HepG2 (cell line): ENCODE measurements around the gene UBE2L6. TPM values are rescaled to one million over a fixed set of nuclear protein-coding genes. Genes with fewer than 3 reads are reported as not detected.

ENCODE experiments used
- ATF3 ChIP-seq: sonication (generic); formaldehyde crosslinking; IDR thresholded peaks from 2 replicates; pipeline ENCODE4 v1.4.0; 2020; ENCODE audit warnings: missing genetic modification reagents
- CBX1 ChIP-seq: IDR thresholded peaks from one replicate; pipeline ENCODE4 v1.6.1; 2016; ENCODE audit warnings: antibody characterized with exemption, low read depth
- GATAD2A ChIP-seq: IDR thresholded peaks from 2 replicates; pipeline ENCODE4 v1.6.1; 2016
- ISL2 ChIP-seq: sonication (generic); formaldehyde crosslinking; IDR thresholded peaks from 2 replicates; pipeline ENCODE4 v1.5.0; 2020; ENCODE audit warnings: missing genetic modification reagents
- KAT8 ChIP-seq: IDR thresholded peaks from 2 replicates; pipeline ENCODE4 v1.6.1; 2016; ENCODE audit warnings: missing genetic modification reagents, missing compliant biosample characterization
- KDM5A ChIP-seq: fragments of 200-600 bp; sonication (generic); IDR thresholded peaks from 2 replicates; pipeline ENCODE4 v1.7.0; 2018; ENCODE audit warnings: antibody characterized with exemption, mild to moderate bottlenecking, low read length, borderline replicate concordance
- MEF2D ChIP-seq: sonication (generic); formaldehyde crosslinking; IDR thresholded peaks from 2 replicates; pipeline ENCODE4 v1.5.1; 2020; ENCODE audit warnings: mild to moderate bottlenecking, missing genetic modification reagents
- SAP130 ChIP-seq: IDR thresholded peaks from 2 replicates; pipeline ENCODE4 v1.6.1; 2016; ENCODE audit warnings: low read depth
- SNAI1 ChIP-seq: sonication (generic); formaldehyde crosslinking; IDR thresholded peaks from 2 replicates; pipeline ENCODE4 v1.5.0; 2020; ENCODE audit warnings: mild to moderate bottlenecking, missing genetic modification reagents, borderline replicate concordance
- SP1 ChIP-seq, 2 experiments: fragments of 450-650 bp in 1 of 2; sonication (generic) in 1 of 2; formaldehyde crosslinking in 1 of 2; IDR thresholded peaks; 2 replicates each; pipeline versions ENCODE4 v1.4.0 to v1.6.1; 2016 to 2020; ENCODE audit warnings: missing genetic modification reagents in 1 of 2
- SPEN ChIP-seq: sonication (generic); formaldehyde crosslinking; IDR thresholded peaks from 2 replicates; pipeline ENCODE4 v1.5.1; 2020; ENCODE audit warnings: low read depth, mild to moderate bottlenecking, missing genetic modification reagents
- SRSF9 ChIP-seq: fragments of 200-400 bp; formaldehyde crosslinking; IDR thresholded peaks from 2 replicates; pipeline ENCODE4 v1.6.1; 2018; ENCODE audit warnings: borderline replicate concordance, mild to moderate bottlenecking, low read depth, low read length; ENCODE audit not compliant: insufficient read depth, poor library complexity, severe bottlenecking
- TRIM22 ChIP-seq: fragments of 450-650 bp; IDR thresholded peaks from 2 replicates; pipeline ENCODE4 v1.6.1; 2017
- USF2 ChIP-seq, 2 experiments: sonication (generic) in 1 of 2; formaldehyde crosslinking in 1 of 2; IDR thresholded peaks; 2 replicates each; pipeline versions ENCODE4 v1.5.1 to v1.6.1; 2011 to 2020; ENCODE audit warnings: borderline replicate concordance in 1 of 2, low read depth in 1 of 2, low read length in 1 of 2, mild to moderate bottlenecking in 1 of 2, missing genetic modification reagents in 1 of 2, moderate library complexity in 1 of 2
- YEATS4 ChIP-seq: sonication (generic); formaldehyde crosslinking; IDR thresholded peaks from 2 replicates; pipeline ENCODE4 v1.4.0; 2020; ENCODE audit warnings: missing genetic modification reagents, borderline replicate concordance
- ZFP36L1 ChIP-seq: sonication (generic); formaldehyde crosslinking; IDR thresholded peaks from 2 replicates; pipeline ENCODE4 v1.8.0; 2022; ENCODE audit warnings: mild to moderate bottlenecking, missing genetic modification reagents, moderate library complexity
- ZMYM4 ChIP-seq: sonication (generic); formaldehyde crosslinking; IDR thresholded peaks from 2 replicates; pipeline ENCODE4 v1.8.1; 2023; ENCODE audit warnings: mild to moderate bottlenecking, missing genetic modification reagents
- ZNF224 ChIP-seq: sonication (generic); formaldehyde crosslinking; IDR thresholded peaks from 2 replicates; pipeline ENCODE4 v1.5.0; 2020; ENCODE audit warnings: mild to moderate bottlenecking, missing genetic modification reagents
- ZNF329 ChIP-seq: sonication (generic); formaldehyde crosslinking; IDR thresholded peaks from 2 replicates; pipeline ENCODE4 v1.9.0; 2021; ENCODE audit warnings: low read depth, mild to moderate bottlenecking, missing genetic modification reagents
- ZNF34 ChIP-seq: sonication (generic); formaldehyde crosslinking; IDR thresholded peaks from 2 replicates; pipeline ENCODE4 v1.4.0; 2020; ENCODE audit warnings: mild to moderate bottlenecking, missing genetic modification reagents, borderline replicate concordance
- ZNF468 ChIP-seq: sonication (generic); formaldehyde crosslinking; IDR thresholded peaks from 2 replicates; pipeline ENCODE4 v1.8.0; 2022; ENCODE audit warnings: mild to moderate bottlenecking, moderate library complexity, missing genetic modification reagents
- ZNF556 ChIP-seq: sonication (generic); formaldehyde crosslinking; IDR thresholded peaks from 2 replicates; pipeline ENCODE4 v1.4.0; 2020; ENCODE audit warnings: mild to moderate bottlenecking, missing genetic modification reagents, borderline replicate concordance
- ZNF598 ChIP-seq: sonication (generic); formaldehyde crosslinking; IDR thresholded peaks from 2 replicates; pipeline ENCODE4 v1.5.1; 2020; ENCODE audit warnings: mild to moderate bottlenecking, missing genetic modification reagents, borderline replicate concordance
- ZNF614 ChIP-seq: IDR thresholded peaks from 2 replicates; pipeline ENCODE4 v1.6.1; 2018; ENCODE audit warnings: missing biosample characterization, missing genetic modification reagents, inconsistent platforms, borderline replicate concordance
- ZNF784 ChIP-seq: sonication (generic); formaldehyde crosslinking; IDR thresholded peaks from 2 replicates; pipeline ENCODE4 v1.5.1; 2020; ENCODE audit warnings: missing genetic modification reagents, mild to moderate bottlenecking, borderline replicate concordance
- polyA plus RNA-seq, 8 experiments: library from polyadenylated mRNA; depleted of rRNA in 3 of 8; stranded (reverse) in 7 of 8; unstranded in 1 of 8; fragments of >200 nt; fragmentation: Illumina TruSeq in 4 of 8; extraction: Trizol in 4 of 8; gene quantifications; 2 replicates each; pipeline versions ENCODE4 v1.2.1 to v1.2.3, GENCODE V29; 2011 to 2016; ENCODE audit warnings: low read depth in 4 of 8, missing spikeins in 1 of 8, mixed read lengths in 1 of 8; ENCODE audit not compliant: insufficient read depth in 1 of 8
- total RNA-seq, 5 experiments: library from RNA; depleted of rRNA; stranded (reverse); fragments of >200 nt; fragmentation: Illumina TruSeq; extraction: Trizol; gene quantifications; 2 replicates each; pipeline ENCODE4 v1.2.3, GENCODE V29; 2016; ENCODE audit warnings: low read depth in 1 of 5

The UBE2L6 gene
- total and polyA plus RNA-seq, 2 of the 13 experiments (the other 11 are each of a cell fraction or from before 2014, with no cell fraction given) = 30.3 to 30.4 TPM

GRCh38 chr11:57515332-57516060, 52.0 kb downstream of the UBE2L6 start, which contains the start of gene SLC43A1 (continued):
- TF ChIP-seq YEATS4 (CRISPR knock-in tag) (peak; percentile 73), ZNF556 (peak; percentile 40; the same call in 1 of the 2 replicates), ZNF614 (CRISPR knock-in tag) (no peak), SRSF9 (no peak), SNAI1 (CRISPR knock-in tag) (no peak), ZNF468 (CRISPR knock-in tag) (peak; percentile 73; the same call in 1 of the 2 replicates), ZNF329 (CRISPR knock-in tag) (no peak), SPEN (CRISPR knock-in tag) (peak; percentile 74), ZNF34 (CRISPR knock-in tag) (0 out of 2 replicates have a peak, but pooled peaks have one; percentile 32), TRIM22 (no peak), ATF3 (no peak), KAT8 (CRISPR knock-in tag) (peak; percentile 71), SAP130 (CRISPR knock-in tag) (peak; percentile 76), MEF2D (CRISPR knock-in tag) (0 out of 2 replicates have a peak, but pooled peaks have one; percentile 35), CBX1 (no peak), GATAD2A (CRISPR knock-in tag) (peak; percentile 65; the same call in 1 of the 2 replicates), KDM5A (no peak; the same call in 1 of the 2 replicates), ZNF598 (0 out of 2 replicates have a peak, but pooled peaks have one; percentile 11), ZMYM4 (no peak), ZNF224 (no peak), SP1 (IDR thresholded peaks at IDR 0.05) (no peak), SP1 (CRISPR knock-in tag; IDR thresholded peaks at IDR 0.05) (no peak), USF2 (IDR thresholded peaks at IDR 0.05; ENCODE audit: low read depth, low read length) (peak; percentile 58), USF2 (CRISPR knock-in tag; IDR thresholded peaks at IDR 0.05; ENCODE audit: borderline replicate concordance) (peak; percentile 95), ZNF784 (no peak), ISL2 (CRISPR knock-in tag) (peak; percentile 21; the same call in 1 of the 2 replicates), ZFP36L1 (CRISPR knock-in tag) (peak; percentile 69; the same call in 1 of the 2 replicates)
